Measurements from ENCODE around the gene SLIT3. TPM values are rescaled to one million over a fixed set of nuclear protein-coding genes. Genes with fewer than 3 reads are reported as not detected.

The SLIT3 gene
- total RNA-seq, 1 experiment from 2014 or later, result 0.44 TPM

DNA sequence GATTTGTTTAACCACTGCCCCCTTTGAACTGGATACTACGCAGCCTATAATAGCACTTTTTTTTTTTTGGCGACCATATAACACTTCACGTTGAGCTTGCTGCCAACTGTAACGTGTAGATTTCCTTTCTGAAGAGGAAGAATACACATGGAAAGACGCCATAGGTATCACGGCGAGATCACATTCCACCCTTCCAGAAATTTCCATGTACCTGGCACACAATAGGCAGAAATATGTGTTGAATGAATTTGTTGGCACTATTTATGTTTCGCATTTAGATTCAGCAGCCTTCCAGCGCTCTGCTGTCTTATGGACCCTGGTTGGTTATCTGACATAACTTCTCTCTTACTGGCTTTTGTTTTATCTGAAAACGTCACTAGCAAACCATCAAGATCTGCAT lies 250.3 kb downstream of the SLIT3 start:
- POLR2A ChIA-PET (ENCODE audit: unreplicated experiment), result no interaction called here
- Histone ChIP-seq H3K4me1 (ENCODE audit: insufficient read depth, low read length) (peaks cover 27% of the 10 kb centered on the region), H3K36me3 (ENCODE audit: low read depth, low read length) (no peaks in the 10 kb centered on the region), H3F3A (ENCODE audit: low read length, unreplicated experiment) (no peaks in the 10 kb centered on the region), H3K9me2 (replicated peaks; ENCODE audit: low read length) (no peaks in the 10 kb centered on the region), H3K27ac (ENCODE audit: low read length) (peak overlapping the region; percentile 86), H3K79me2 (ENCODE audit: low read length) (no peaks in the 10 kb centered on the region), H3K9me3 (ENCODE audit: low read length) (no peaks in the 10 kb centered on the region), H3K4me3 (ENCODE audit: low read length) (peak overlapping the region; percentile 38; the same call in 1 of the 2 replicates), H3K4me2 (ENCODE audit: low read length) (peak overlapping the region; percentile 61), H2AFZ (ENCODE audit: low read length) (peak overlapping the region; percentile 46), H3K9ac (ENCODE audit: low read length) (peak overlapping the region; percentile 39), H4K20me1 (ENCODE audit: low read length) (no peaks in the 10 kb centered on the region), H3K27me3 (ENCODE audit: low read length) (peaks cover 11% of the 10 kb centered on the region; the same call in 1 of the 2 replicates)
- intact Hi-C loops (cut with micrococcal nuclease), result no loop called here
- ATAC-seq (no peak), DNase-seq (no peak)
- no TSS peak for BruUV-seq (replicated peaks)
- no peak for TF ChIP-seq EZH2phosphoT487 (IDR thresholded peaks at IDR 0.05; ENCODE audit: borderline replicate concordance, low read length)
- TF ChIP-seq EZH2 (IDR thresholded peaks at IDR 0.05; ENCODE audit: low read length, unreplicated experiment), result no peak
- TF ChIP-seq CTCF (conservative IDR thresholded peaks at IDR 0.05; ENCODE audit: low read depth, low read length), result no peak
- CTCF ChIA-PET, result no interaction called here

DNA sequence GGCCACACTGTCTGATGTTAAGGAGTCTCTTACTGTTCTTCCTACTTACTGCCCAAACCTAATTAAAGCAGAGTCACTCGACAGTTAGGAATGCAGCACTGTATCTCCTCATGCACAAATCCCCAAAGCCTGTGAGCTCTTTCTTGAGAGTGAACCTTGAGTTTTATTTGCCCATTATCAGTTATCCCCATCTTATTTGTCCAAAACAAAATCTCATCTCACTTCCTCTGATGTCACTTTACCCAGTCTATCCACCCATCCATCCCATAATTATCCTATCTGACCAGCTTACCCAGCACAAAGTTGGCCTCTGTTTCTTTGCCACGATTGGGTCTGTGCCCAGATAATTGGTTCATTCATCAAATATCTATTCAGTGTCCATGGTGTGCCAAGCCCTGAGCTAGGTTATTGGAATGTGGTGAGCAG lies 250.8 kb downstream of the SLIT3 start:
- peak; percentile 94 for DNase-seq
- CTCF ChIA-PET, result no interaction called here
- Histone ChIP-seq H3K4me3 (ENCODE audit: low read length) (peak overlapping the region; percentile 4; the same call in 1 of the 2 replicates), H3K4me1 (ENCODE audit: insufficient read depth, low read length) (peaks cover 27% of the 10 kb centered on the region), H3K27ac (ENCODE audit: low read length) (peak overlapping the region; percentile 86), H3K4me2 (ENCODE audit: low read length) (peak overlapping the region; percentile 61), H2AFZ (ENCODE audit: low read length) (no peak overlapping the region), H3F3A (ENCODE audit: low read length, unreplicated experiment) (no peaks in the 10 kb centered on the region), H3K79me2 (ENCODE audit: low read length) (no peaks in the 10 kb centered on the region), H3K27me3 (ENCODE audit: low read length) (peaks cover 11% of the 10 kb centered on the region; the same call in 1 of the 2 replicates), H3K9me2 (replicated peaks; ENCODE audit: low read length) (no peaks in the 10 kb centered on the region), H3K9me3 (ENCODE audit: low read length) (no peaks in the 10 kb centered on the region), H4K20me1 (ENCODE audit: low read length) (no peaks in the 10 kb centered on the region), H3K9ac (ENCODE audit: low read length) (peak overlapping the region; percentile 16; the same call in 1 of the 2 replicates), H3K36me3 (ENCODE audit: low read depth, low read length) (no peaks in the 10 kb centered on the region)
- intact Hi-C loops (cut with micrococcal nuclease), result no loop called here
- POLR2A ChIA-PET (ENCODE audit: unreplicated experiment), result interaction anchor here (0.6 kb wide), 1 partner anchor 170 kb away, joined by 4 read pairs; no protein-coding TSS in a partner anchor
- no TSS peak for BruUV-seq (replicated peaks)
- no peak for TF ChIP-seq CTCF (conservative IDR thresholded peaks at IDR 0.05; ENCODE audit: low read depth, low read length)
- no peak for TF ChIP-seq EZH2phosphoT487 (IDR thresholded peaks at IDR 0.05; ENCODE audit: borderline replicate concordance, low read length)
- no peak for TF ChIP-seq EZH2 (IDR thresholded peaks at IDR 0.05; ENCODE audit: low read length, unreplicated experiment)
- peak; percentile 86 for ATAC-seq

GRCh38 chr5:169049712-169050111 lies 251.2 kb downstream of the SLIT3 start:
- CTCF ChIA-PET, result no interaction called here
- Histone ChIP-seq H3K4me3 (ENCODE audit: low read length) (peak overlapping the region; percentile 4; the same call in 1 of the 2 replicates), H3K4me2 (ENCODE audit: low read length) (peak overlapping the region; percentile 44), H3K79me2 (ENCODE audit: low read length) (no peaks in the 10 kb centered on the region), H4K20me1 (ENCODE audit: low read length) (no peaks in the 10 kb centered on the region), H3K9me2 (replicated peaks; ENCODE audit: low read length) (no peaks in the 10 kb centered on the region), H3K27ac (ENCODE audit: low read length) (peak overlapping the region; percentile 80), H2AFZ (ENCODE audit: low read length) (no peak overlapping the region), H3K9me3 (ENCODE audit: low read length) (no peaks in the 10 kb centered on the region), H3K9ac (ENCODE audit: low read length) (peak overlapping the region; percentile 16; the same call in 1 of the 2 replicates), H3K36me3 (ENCODE audit: low read depth, low read length) (no peaks in the 10 kb centered on the region), H3K4me1 (ENCODE audit: insufficient read depth, low read length) (peaks cover 27% of the 10 kb centered on the region), H3K27me3 (ENCODE audit: low read length) (peaks cover 11% of the 10 kb centered on the region; the same call in 1 of the 2 replicates), H3F3A (ENCODE audit: low read length, unreplicated experiment) (no peaks in the 10 kb centered on the region)
- intact Hi-C loops (cut with micrococcal nuclease), result no loop called here
- BruUV-seq (replicated peaks), result TSS peak; percentile 29
- no peak for ATAC-seq
- POLR2A ChIA-PET (ENCODE audit: unreplicated experiment), result interaction anchor here (0.6 kb wide), 1 partner anchor 170 kb away, joined by 4 read pairs; no protein-coding TSS in a partner anchor
- DNase-seq, result no peak
- TF ChIP-seq CTCF (conservative IDR thresholded peaks at IDR 0.05; ENCODE audit: low read depth, low read length) (no peak), EZH2phosphoT487 (IDR thresholded peaks at IDR 0.05; ENCODE audit: borderline replicate concordance, low read length) (no peak), EZH2 (IDR thresholded peaks at IDR 0.05; ENCODE audit: low read length, unreplicated experiment) (no peak)

All from PC-3 (cell line).